PFSK-1 (cell line): Measurements from ENCODE around the gene PRSS48.

Experiments used
- FOXP2 ChIP-seq: optimal IDR thresholded peaks from 2 replicates; pipeline ENCODE3; 2011; ENCODE audit warnings: borderline replicate concordance, control low read depth, inconsistent platforms; ENCODE audit not compliant: insufficient read depth; ENCODE audit errors: extremely low read length, extremely low read depth
- POLR2AphosphoS5 ChIP-seq: IDR thresholded peaks from 2 replicates; pipeline ENCODE4 v1.6.1; 2012; ENCODE audit warnings: low read depth, mild to moderate bottlenecking, control low read depth, low read length, moderate library complexity
- REST ChIP-seq, 2 experiments: IDR thresholded peaks; 2 replicates each; pipeline versions ENCODE4 v1.6.1 to v1.8.0; 2011 to 2012; ENCODE audit warnings: low read depth in 2 of 2, low read length in 2 of 2, control low read depth in 1 of 2, inconsistent platforms in 1 of 2, mild to moderate bottlenecking in 1 of 2, moderate library complexity in 1 of 2; ENCODE audit not compliant: insufficient read depth in 1 of 2
- SIN3A ChIP-seq: IDR thresholded peaks from 2 replicates; pipeline ENCODE4 v1.6.1; 2012; ENCODE audit warnings: mild to moderate bottlenecking, low read length, moderate library complexity, borderline replicate concordance; ENCODE audit not compliant: insufficient read depth

DNA sequence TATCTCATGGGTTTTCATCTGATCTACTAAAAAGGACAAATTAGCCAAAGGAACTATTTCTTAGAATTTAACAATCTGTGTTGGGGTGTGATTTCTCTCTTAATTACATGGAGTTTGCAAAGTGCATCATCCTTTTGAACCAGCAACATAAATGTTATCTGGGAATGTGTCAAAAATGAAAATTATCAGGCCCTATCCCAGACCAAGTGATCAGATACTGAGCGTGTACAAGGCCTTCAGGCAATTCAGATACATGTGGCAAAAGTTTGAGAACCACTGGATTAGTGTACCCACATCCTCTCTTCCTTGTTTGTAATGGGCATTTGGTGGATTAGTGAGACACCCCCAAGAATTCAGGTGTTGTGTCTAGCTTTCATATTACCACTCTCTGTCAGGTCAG is 44.6 kb downstream of the PRSS48 start:
- TF ChIP-seq POLR2AphosphoS5 (no peak), REST (IDR thresholded peaks at IDR 0.05; ENCODE audit: insufficient read depth in 1 of 2, low read depth in 2 of 2, low read length in 2 of 2) (no peak), SIN3A (no peak), FOXP2 (no peak)
